K562 treated with DMSO at 1 percent for 12 hours (cell line): ENCODE results near the gene SBDS. TPM values are rescaled to one million over a fixed set of nuclear protein-coding genes. Genes with fewer than 3 reads are reported as not detected.

Source experiments
- total RNA-seq: library from RNA; unstranded; fragments of 300-600 nt; gene quantifications from 2 replicates; pipeline ENCODE4 v1.2.3, GENCODE V29; 2022; ENCODE audit not compliant: insufficient read depth

Gene SBDS
- 68.7 and 106 TPM in 2 replicates for total RNA-seq

GRCh38 chr7:66995050-66995776, at the start of gene SBDS:
TSS of gene SBDS (minus strand) at chr7:66995586. CDS start at chr7:66995417, 169 bp downstream.

GRCh38 chr7:66996444-66997191, 1.2 kb upstream of the SBDS start, which contains the start of gene TYW1:
TSS of gene TYW1 (plus strand) at chr7:66996833. CDS start at chr7:66996979, 146 bp downstream.

Other genes starting within 250 kb of the SBDS start
- 23.2 and 56.6 TPM in 2 replicates for gene TMEM248, start 74.4 kb downstream of the SBDS start, total RNA-seq
- 9.0 and 15.9 TPM in 2 replicates for gene TYW1, start 1.2 kb upstream of the SBDS start, total RNA-seq